Measurements from ENCODE around the gene UBE2C.
"Not testable (repeated sequence)": the region's sequence is repeated elsewhere in the genome, so short reads cannot be mapped to it uniquely, and the experiment has no call there.

UBE2C gene

DNA sequence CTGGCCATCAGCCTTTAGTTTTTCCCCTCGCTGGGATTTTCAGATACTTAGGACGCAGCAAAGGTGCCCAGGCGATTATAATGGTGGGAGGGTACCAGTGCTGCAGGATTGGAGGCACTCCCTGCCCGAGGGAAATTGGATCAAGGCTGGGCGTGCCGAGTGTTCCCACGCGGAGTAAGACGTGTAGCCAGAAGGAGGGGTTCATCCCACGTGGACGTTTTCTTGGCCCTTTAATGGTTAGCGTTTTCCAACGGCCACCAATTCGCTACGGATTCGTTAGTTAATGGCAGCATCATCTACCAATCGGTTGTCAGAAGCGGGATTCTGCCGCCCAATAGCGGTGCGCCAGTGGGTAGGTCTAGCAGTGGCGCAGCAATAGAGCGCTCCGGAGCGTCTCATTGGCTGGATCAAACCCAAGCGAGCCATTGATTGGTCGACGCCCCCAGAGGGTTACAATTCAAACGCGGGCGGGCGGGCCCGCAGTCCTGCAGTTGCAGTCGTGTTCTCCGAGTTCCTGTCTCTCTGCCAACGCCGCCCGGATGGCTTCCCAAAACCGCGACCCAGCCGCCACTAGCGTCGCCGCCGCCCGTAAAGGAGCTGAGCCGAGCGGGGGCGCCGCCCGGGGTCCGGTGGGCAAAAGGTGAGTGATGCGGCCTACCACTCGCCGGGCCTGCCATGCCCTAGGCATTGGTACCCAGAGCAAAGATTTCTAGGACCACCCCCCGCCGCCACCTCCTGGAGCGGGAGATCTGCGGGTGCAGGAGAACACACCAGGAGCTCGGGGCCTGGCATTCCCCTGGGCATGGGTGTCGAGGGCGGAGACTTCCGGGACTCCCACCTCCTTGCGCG is at the start of gene UBE2C:
UBE2C (plus strand) TSS at position 488 of the 849 bp plus-strand sequence; CDS start at position 540, 52 bp downstream.
- TF ChIP-seq, protein P1, sequence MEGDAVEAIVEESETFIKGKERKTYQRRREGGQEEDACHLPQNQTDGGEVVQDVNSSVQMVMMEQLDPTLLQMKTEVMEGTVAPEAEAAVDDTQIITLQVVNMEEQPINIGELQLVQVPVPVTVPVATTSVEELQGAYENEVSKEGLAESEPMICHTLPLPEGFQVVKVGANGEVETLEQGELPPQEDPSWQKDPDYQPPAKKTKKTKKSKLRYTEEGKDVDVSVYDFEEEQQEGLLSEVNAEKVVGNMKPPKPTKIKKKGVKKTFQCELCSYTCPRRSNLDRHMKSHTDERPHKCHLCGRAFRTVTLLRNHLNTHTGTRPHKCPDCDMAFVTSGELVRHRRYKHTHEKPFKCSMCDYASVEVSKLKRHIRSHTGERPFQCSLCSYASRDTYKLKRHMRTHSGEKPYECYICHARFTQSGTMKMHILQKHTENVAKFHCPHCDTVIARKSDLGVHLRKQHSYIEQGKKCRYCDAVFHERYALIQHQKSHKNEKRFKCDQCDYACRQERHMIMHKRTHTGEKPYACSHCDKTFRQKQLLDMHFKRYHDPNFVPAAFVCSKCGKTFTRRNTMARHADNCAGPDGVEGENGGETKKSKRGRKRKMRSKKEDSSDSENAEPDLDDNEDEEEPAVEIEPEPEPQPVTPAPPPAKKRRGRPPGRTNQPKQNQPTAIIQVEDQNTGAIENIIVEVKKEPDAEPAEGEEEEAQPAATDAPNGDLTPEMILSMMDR (IDR thresholded peaks at IDR 0.05; ENCODE audit: low read length, missing control alignments) = no peak
- peak; percentile 100 for DNase-seq (ENCODE audit: low read depth)
- H3K4me3 ChIP-seq (replicated peaks; ENCODE audit: low read depth, low read length) = peak within 1 kb of the TSS; percentile 77

DNA sequence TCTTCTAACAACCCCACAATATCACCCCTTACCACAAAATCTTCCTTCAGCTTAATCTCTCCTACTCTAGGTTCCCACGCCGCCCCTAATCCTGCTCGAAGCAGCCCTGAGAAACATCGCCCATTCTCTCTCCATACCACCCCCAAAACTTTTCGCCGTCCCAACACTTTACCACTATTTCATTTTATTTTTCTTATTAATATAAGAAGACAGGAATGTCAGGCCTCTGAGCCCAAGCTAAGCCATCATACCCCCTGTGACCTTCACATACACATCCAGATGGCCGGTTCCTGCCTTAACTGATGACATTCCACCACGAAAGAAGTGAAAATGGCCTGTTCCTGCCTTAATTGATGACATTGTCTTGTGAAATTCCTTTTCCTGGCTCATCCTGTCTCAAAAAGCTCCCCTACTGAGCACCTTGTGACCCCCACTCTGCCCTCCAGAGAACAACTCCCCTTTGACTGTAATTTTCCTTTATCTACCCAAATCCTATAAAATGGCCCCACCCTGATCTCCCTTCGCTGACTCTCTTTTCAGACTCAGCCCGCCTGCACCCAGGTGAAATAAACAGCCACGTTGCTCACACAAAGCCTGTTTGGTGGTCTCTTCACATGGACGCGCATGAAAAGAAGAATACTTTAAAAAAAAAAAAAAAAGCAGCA is 47.7 kb upstream of the UBE2C start:
- not testable (repeated sequence) for DNase-seq (ENCODE audit: low read depth); H3K4me3 ChIP-seq (replicated peaks; ENCODE audit: low read depth, low read length)

DNA sequence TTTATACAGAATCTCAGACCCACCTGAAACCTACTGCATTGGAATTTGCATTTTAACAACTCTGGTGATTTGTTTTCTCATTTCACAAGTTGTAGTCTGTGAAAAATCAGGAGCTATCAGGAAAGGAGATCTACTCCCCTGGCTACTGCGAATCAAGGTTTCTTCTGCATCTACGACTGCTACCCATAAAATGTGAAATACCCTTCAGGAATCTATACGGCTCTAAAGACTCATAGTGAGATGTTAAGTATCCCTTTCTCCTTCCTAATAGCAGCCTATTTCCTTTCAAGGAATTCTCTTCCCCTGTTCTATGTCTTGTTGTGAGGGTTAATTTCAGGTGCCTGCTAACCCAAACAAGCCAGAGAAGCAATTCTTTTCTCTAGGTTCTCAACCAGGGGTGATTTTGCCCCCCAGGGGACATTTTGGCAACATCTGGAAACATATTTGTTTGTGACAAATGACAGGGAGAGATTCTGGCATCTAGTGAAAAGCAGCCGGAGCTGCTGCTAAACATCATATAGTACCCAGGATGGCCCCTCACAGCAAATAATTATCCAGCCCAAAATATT is 47.1 kb upstream of the UBE2C start:
- no peak overlapping the region for H3K4me3 ChIP-seq (replicated peaks; ENCODE audit: low read depth, low read length)
- TF ChIP-seq, protein P1 (IDR thresholded peaks at IDR 0.05; ENCODE audit: low read length, missing control alignments) = no peak
- no peak for DNase-seq (ENCODE audit: low read depth)

DNA sequence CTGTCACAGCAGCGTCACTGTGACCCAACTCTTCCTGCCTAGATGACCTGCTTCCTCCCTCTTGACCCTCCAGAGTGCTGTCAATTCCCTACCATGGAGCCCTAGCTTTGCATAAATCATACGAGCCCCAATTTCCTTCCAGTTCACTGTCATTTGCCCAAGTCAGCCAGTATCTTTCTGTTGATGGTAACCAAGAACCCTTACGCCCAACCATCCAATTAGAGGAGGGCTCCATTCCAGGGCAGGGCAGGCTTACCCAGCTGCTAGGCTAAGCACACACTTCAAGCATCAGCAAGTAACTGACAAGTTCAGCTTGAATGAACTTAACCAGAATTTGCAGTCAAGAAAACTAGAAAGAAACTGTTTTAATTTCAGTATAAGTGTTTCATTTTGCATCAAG is 46.5 kb upstream of the UBE2C start:
- TF ChIP-seq, protein P1 (IDR thresholded peaks at IDR 0.05; ENCODE audit: low read length, missing control alignments) = no peak
- H3K4me3 ChIP-seq (replicated peaks; ENCODE audit: low read depth, low read length) = no peak overlapping the region
- DNase-seq (ENCODE audit: low read depth) = no peak

DNA sequence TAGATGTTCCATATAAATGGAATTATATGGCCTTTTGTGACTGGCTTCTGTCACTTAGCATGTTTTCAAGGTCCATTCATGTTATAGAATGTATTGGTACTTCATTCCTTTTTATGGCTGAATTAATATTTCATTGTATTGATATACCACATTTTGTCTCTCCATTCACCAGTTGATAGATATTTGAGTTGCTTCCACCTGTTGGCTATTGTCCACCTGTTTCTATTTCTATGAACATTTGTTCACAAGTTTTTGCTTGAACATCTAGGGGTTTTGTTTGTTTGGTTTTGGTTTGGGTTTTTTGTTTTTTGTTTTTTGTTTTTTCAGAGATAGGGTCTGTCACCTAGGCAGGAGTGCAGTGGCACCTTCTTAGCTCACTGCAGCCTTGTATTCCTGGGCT is 44.0 kb upstream of the UBE2C start:
- TF ChIP-seq, protein P1 (IDR thresholded peaks at IDR 0.05; ENCODE audit: low read length, missing control alignments) = no peak
- no peak for DNase-seq (ENCODE audit: low read depth)
- H3K4me3 ChIP-seq (replicated peaks; ENCODE audit: low read depth, low read length) = no peak overlapping the region

DNA sequence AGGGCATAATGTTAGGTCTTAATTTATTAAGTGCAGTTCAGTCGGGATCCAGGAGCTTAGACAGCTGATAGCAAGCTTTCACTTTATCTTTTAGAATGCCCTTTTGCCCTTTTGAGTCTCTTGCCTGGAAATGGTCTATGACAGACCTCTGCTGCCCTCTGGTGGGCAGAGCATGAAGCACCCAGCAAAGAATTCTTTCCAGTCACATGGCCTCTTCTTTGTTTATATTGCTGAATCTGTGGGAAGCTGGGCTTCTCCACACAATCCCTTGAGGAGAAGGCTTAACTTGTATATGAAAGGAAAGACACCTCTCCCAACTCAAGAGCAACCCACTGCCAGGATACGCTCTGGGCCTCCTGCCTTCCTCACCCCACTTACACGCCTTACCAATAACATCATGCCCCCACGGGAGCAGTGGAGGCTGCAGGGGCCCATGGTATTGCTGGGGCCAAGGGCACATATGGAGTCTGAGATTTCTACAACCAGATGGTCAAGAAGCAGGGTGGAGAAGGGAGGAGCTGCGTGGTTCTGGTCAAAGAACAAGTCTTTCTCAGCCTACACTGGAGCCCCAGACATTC is 41.2 kb upstream of the UBE2C start:
- TF ChIP-seq, protein P1 (IDR thresholded peaks at IDR 0.05; ENCODE audit: low read length, missing control alignments) = peak; percentile 95
- peak; percentile 78 for DNase-seq (ENCODE audit: low read depth)
- H3K4me3 ChIP-seq (replicated peaks; ENCODE audit: low read depth, low read length) = no peak overlapping the region

DNA sequence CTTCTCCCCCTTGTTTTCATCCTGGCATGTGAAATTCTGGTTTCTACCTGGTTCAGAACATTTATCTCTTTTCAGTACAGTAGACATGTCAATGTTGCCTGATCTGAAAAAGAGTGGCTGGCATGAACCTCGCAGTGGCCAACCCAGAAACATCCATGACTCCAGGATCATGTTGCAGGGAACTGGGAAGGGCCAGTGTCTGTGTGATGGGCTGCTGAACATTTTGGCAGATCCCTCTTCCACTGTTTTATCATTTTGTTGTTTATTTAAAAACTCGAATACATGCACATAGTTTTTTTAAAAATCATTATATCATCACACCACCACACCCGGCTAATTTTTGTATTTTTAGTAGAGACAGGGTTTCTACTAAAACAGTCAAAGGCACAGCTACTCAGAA is 39.8 kb upstream of the UBE2C start:
- no peak for DNase-seq (ENCODE audit: low read depth)

More for the DNA sequence above, 39.8 kb upstream of the UBE2C start:
- TF ChIP-seq, protein P1 (IDR thresholded peaks at IDR 0.05; ENCODE audit: low read length, missing control alignments) = no peak
- no peak overlapping the region for H3K4me3 ChIP-seq (replicated peaks; ENCODE audit: low read depth, low read length)

Data from fibroblast of pulmonary artery (primary cell).